Breast epithelium (tissue), 4 donors: Measurements from ENCODE around the gene PTPRH. TPM values are rescaled to one million over a fixed set of nuclear protein-coding genes. Genes with fewer than 3 reads are reported as not detected.
A peak's percentile ranks its signal among the peaks of the same experiment; 100 is the strongest.

ENCODE experiments used
- DNase-seq, 2 donors: peaks; one replicate each; pipeline ENCODE4 v3.0.0-alpha.2; 2019; ENCODE audit warnings: low spot score in 2 of 2
- H3K27ac ChIP-seq, 2 donors: fragments of 200-600 bp; sonication (generic) in 1 of 2; one replicate each; pipeline ENCODE4 v1.5.1; 2016 to 2019; ENCODE audit warnings: mild to moderate bottlenecking in 1 of 2
- H3K27me3 ChIP-seq, 2 donors: fragments of 200-600 bp; sonication (generic) in 1 of 2; one replicate each; pipeline versions ENCODE4 v1.5.1 to v1.6.0; 2017 to 2019; ENCODE audit warnings: control low read depth in 1 of 2, mild to moderate bottlenecking in 1 of 2
- H3K36me3 ChIP-seq: fragments of 200-600 bp; one replicate; pipeline ENCODE4 v1.5.1; 2019
- H3K4me1 ChIP-seq, 2 donors: fragments of 200-600 bp; sonication (generic); one replicate each; pipeline ENCODE4 v1.5.1; 2016 to 2019; ENCODE audit warnings: control low read depth in 1 of 2
- H3K4me3 ChIP-seq, 3 donors: fragments of 200-600 bp; sonication (generic); 1 replicate in 2 of 3; 2 replicates in 1 of 3; pipeline ENCODE4 v1.5.1; 2016 to 2019; ENCODE audit warnings: mild to moderate bottlenecking in 3 of 3, moderate library complexity in 2 of 3
- H3K9me3 ChIP-seq, 2 donors: fragments of 200-600 bp; sonication (generic) in 1 of 2; one replicate each; pipeline ENCODE4 v1.5.1; 2016 to 2019; ENCODE audit warnings: control low read depth in 1 of 2
- POLR2A ChIP-seq: fragments of 450-650 bp; IDR thresholded peaks from one replicate; pipeline ENCODE4 v1.6.1; 2016; ENCODE audit warnings: antibody characterized with exemption, mild to moderate bottlenecking, moderate library complexity
- POLR2AphosphoS5 ChIP-seq, 3 donors: sonication (generic); formaldehyde crosslinking; IDR thresholded peaks; one replicate each; pipeline ENCODE4 v1.6.1; 2017; ENCODE audit warnings: antibody characterized with exemption in 3 of 3
- intact Hi-C: fragments of 100-400 bp; cut with DNase I; formaldehyde crosslinking; loops from one replicate; pipeline ENCODE4 v1.15.1; 2023; ENCODE audit warnings: low total_unique reads
- total RNA-seq, 3 donors: library from RNA; depleted of rRNA; stranded (reverse); fragments of >200 nt; gene quantifications; one replicate each; pipeline ENCODE4 v1.1.0, GENCODE V29; 2016
- TF ChIP-seq, protein P1 (sequence below), 3 donors: fragments of 450-650 bp; IDR thresholded peaks; one replicate each; pipeline ENCODE4 v1.5.1; 2016 to 2017; ENCODE audit warnings: antibody characterized with exemption in 3 of 3, mild to moderate bottlenecking in 3 of 3, moderate library complexity in 3 of 3

The PTPRH gene, protein sequence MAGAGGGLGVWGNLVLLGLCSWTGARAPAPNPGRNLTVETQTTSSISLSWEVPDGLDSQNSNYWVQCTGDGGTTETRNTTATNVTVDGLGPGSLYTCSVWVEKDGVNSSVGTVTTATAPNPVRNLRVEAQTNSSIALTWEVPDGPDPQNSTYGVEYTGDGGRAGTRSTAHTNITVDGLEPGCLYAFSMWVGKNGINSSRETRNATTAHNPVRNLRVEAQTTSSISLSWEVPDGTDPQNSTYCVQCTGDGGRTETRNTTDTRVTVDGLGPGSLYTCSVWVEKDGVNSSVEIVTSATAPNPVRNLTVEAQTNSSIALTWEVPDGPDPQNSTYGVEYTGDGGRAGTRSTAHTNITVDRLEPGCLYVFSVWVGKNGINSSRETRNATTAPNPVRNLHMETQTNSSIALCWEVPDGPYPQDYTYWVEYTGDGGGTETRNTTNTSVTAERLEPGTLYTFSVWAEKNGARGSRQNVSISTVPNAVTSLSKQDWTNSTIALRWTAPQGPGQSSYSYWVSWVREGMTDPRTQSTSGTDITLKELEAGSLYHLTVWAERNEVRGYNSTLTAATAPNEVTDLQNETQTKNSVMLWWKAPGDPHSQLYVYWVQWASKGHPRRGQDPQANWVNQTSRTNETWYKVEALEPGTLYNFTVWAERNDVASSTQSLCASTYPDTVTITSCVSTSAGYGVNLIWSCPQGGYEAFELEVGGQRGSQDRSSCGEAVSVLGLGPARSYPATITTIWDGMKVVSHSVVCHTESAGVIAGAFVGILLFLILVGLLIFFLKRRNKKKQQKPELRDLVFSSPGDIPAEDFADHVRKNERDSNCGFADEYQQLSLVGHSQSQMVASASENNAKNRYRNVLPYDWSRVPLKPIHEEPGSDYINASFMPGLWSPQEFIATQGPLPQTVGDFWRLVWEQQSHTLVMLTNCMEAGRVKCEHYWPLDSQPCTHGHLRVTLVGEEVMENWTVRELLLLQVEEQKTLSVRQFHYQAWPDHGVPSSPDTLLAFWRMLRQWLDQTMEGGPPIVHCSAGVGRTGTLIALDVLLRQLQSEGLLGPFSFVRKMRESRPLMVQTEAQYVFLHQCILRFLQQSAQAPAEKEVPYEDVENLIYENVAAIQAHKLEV
- total RNA-seq = 10 to 100 TPM in 1 of 3 donors, 1 to 10 TPM in 1, under 1 TPM in 1; 0.73 to 10.2 (median 2.1) TPM

DNA sequence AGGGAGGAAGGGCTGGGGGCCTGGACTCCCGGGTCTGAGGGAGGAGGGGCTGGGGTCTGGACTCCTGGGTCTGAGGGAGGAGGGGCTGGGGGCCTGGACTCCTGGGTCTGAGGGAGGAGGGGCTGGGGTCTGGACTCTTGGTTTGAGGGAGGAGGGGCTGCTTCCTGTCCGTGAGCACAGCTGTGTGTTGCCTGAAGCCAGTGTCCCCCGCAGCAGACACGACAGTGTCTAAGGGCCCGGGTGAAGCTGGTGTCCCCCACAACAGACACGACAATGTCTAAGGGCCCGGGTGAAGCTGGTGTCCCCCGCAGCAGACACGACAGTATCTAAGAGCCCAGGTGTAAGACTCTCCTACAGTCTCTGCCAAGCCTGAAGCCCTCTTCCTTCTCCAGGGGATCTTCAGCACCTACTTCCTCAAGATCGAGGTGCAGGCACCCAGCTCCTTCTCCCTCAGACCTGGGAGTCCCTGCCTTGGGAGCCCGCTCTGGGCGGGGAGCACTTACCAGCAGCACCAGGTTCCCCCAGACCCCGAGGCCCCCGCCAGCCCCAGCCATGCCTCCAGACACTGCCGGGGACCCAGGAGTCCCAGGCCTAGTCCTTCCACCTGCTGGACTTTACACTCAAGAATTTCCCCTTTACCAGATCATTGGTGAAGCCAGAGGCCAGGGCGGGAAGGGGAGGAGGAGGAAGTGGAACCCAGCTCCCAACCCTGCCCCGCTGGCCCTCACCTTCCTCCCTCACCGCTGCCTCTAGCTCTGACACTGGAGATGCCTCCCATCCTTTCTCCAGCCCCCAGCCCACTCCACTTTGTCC is at the start of gene PTPRH:
TSS of gene PTPRH (minus strand) at position 622 of the 813 bp plus-strand sequence. CDS start at position 554, 68 bp downstream.
- Histone ChIP-seq H3K4me1 (no peaks in the 10 kb centered on the region), H3K9me3 (peaks cover 11 to 12% of the 10 kb centered on the region in 2 donors), H3K36me3 (no peaks in the 10 kb centered on the region), H3K27ac (peak within 1 kb of the TSS in 1 of 2 donors; percentile 4), H3K27me3 (no peaks in the 10 kb centered on the region), H3K4me3 (no peak within 1 kb of the TSS)
- no peak for TF ChIP-seq POLR2A
- no peak for TF ChIP-seq POLR2AphosphoS5 (IDR thresholded peaks at IDR 0.05)
- TF ChIP-seq, protein P1, sequence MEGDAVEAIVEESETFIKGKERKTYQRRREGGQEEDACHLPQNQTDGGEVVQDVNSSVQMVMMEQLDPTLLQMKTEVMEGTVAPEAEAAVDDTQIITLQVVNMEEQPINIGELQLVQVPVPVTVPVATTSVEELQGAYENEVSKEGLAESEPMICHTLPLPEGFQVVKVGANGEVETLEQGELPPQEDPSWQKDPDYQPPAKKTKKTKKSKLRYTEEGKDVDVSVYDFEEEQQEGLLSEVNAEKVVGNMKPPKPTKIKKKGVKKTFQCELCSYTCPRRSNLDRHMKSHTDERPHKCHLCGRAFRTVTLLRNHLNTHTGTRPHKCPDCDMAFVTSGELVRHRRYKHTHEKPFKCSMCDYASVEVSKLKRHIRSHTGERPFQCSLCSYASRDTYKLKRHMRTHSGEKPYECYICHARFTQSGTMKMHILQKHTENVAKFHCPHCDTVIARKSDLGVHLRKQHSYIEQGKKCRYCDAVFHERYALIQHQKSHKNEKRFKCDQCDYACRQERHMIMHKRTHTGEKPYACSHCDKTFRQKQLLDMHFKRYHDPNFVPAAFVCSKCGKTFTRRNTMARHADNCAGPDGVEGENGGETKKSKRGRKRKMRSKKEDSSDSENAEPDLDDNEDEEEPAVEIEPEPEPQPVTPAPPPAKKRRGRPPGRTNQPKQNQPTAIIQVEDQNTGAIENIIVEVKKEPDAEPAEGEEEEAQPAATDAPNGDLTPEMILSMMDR (IDR thresholded peaks at IDR 0.05) = no peak
- DNase-seq = no peak
- intact Hi-C loops = no loop called here

DNA sequence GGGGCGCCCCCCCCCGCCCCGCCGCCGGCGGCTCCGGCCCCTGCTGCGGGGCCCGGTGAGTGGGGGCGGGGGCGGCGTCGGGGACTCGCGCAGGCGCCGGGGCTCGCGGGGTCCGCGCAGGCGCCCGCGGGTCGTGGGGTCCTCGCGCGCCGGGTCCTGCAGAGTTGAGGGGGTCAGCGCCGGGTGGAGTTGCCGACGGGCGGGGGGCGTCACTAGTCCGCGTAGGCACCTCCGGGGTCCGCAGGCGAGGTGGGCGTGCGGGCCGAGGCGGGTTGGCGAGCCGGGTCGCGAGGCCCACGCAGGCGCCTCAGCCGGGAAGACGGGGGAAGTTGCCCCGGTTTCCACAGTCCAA is 49.2 kb upstream of the PTPRH start:
- peaks cover 6 to 9% of the 10 kb centered on the region in 2 donors for H3K4me1 ChIP-seq
- TF ChIP-seq POLR2A (no peak), POLR2AphosphoS5 (IDR thresholded peaks at IDR 0.05) (no peak)
- TF ChIP-seq, protein P1 (IDR thresholded peaks at IDR 0.05) = no peak
- H3K9me3 ChIP-seq = no peaks in the 10 kb centered on the region
- H3K4me3 ChIP-seq = peak overlapping the region; percentile 87 to 93 (median 91)
- peak in 1 of 2 donors; percentile 30 for DNase-seq
- peak overlapping the region; percentile 83 to 93 for H3K27ac ChIP-seq
- no peaks in the 10 kb centered on the region for H3K36me3 ChIP-seq
- H3K27me3 ChIP-seq = no peaks in the 10 kb centered on the region
- intact Hi-C loops = no loop called here

DNA sequence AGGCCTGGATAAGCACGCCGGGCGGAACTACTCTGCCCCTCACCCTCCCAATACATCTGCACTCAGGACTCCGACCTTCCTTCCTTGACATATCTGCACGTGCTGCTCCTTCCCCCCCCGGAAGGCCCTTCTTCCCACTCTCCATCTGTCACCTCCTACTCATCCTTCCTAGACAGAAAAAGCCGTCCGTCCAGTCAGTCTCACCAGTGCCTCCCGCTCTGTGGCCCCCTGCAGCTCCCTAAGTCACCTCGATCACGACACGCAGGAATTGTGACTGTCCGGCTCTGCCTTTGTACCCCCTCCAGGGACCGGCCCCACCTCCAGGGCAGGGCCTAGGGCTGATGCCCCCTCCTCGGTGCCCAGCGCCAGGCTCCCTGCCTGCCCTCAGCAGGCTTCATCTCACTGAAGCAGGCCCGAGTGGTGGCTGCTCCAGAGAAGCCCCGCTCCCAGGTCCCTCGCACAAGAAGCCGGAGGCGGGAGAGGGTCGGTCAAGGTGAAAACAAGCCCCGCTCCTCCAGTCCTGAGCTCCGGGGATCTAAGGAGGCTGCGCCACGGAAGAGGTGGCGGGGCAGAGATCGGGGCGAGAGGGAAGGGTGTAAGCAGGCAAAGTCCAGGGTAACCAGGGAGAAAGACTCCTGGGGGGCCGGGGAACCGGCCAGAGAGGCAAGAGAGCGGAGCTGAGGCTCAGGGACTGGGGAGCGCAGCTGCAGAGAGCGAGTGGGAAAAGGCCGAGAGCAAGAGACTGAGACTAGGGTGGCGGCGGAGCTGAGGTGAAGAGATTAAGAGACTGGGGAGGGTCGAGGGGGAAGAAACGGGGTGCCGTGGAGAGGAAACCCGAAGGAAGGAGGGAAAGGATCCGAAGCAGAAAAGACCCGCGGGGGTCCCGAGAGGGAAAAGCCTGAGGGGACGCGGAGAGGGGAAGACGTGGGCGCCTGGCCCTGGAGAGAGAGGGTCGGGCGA is 48.4 kb upstream of the PTPRH start:
- no peaks in the 10 kb centered on the region for H3K27me3 ChIP-seq
- peaks cover 6 to 9% of the 10 kb centered on the region in 2 donors for H3K4me1 ChIP-seq
- no peaks in the 10 kb centered on the region for H3K9me3 ChIP-seq
- TF ChIP-seq POLR2A = no peak
- no peak for TF ChIP-seq POLR2AphosphoS5 (IDR thresholded peaks at IDR 0.05)
- peak overlapping the region; percentile 87 to 93 (median 91) for H3K4me3 ChIP-seq
- no peak for DNase-seq
- no peaks in the 10 kb centered on the region for H3K36me3 ChIP-seq
- peak overlapping the region; percentile 83 to 93 for H3K27ac ChIP-seq
- intact Hi-C loops = no loop called here

DNA sequence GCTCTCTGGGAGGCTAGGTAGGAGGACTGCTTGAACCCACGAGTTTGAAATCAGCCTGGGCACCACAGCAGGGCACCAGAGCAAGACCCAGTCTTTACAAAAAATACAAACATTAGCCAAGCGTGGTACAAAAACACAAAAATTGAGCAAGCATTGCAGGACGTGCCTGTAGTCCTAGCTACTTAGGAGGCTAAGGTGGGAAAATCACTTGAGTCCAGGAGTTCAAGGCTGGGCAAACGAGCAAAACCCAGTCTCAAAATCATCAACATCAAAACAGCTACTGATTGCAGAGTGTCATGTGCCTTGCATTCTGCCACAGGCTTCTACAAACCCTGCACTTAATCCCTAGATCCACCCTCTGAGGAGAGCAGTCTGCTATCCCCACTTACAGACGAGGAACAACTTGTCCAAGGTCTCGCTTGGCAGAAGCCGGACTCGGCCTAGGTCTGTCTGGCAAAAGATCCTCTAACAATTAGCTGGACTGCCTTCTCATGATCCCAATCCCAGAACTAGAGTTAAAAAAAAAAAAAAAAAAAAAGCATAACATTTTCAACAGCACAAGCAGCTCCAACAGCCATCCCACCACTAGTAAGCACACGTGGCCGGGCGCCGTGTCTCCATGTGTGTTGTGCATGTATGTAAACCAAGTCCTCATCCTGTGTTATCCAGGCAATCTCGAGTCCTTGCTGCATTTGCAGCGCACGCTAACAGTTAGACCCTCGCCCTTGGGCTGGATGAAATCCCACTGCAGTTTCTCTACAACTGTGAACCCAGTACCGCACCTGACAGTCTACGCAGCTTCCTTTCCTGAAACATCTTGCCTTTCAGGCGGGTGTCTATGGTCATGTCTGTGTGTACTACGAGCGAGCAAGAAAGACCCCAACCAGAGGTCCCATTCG is 47.5 kb upstream of the PTPRH start:
- Histone ChIP-seq H3K27me3 (no peaks in the 10 kb centered on the region), H3K9me3 (no peaks in the 10 kb centered on the region), H3K36me3 (no peaks in the 10 kb centered on the region), H3K27ac (peak overlapping the region; percentile 35 to 93), H3K4me3 (peak overlapping the region; percentile 87 to 93 (median 91)), H3K4me1 (peaks cover 6 to 9% of the 10 kb centered on the region in 2 donors)
- DNase-seq = no peak
- intact Hi-C loops = no loop called here
- TF ChIP-seq POLR2AphosphoS5 (IDR thresholded peaks at IDR 0.05) (no peak), POLR2A (no peak)
- TF ChIP-seq, protein P1 (IDR thresholded peaks at IDR 0.05) = no peak
